ENCODE data around the gene SIL1.

GRCh38 chr5:139100825-139101224 is 97.3 kb downstream of the SIL1 start:
- TF ChIP-seq CTCF (conservative IDR thresholded peaks at IDR 0.05 in 1 of 2, IDR thresholded peaks at IDR 0.05 in 1 of 2; ENCODE audit: low read depth in 1 of 2, low read length in 2 of 2), result no peak
- no peak for TF ChIP-seq EZH2 (IDR thresholded peaks at IDR 0.05; ENCODE audit: low read length, missing control alignments)

Data from fibroblast of lung (primary cell).